Measurements from ENCODE around the gene ATP13A3. TPM values are rescaled to one million over a fixed set of nuclear protein-coding genes. Genes with fewer than 3 reads are reported as not detected.

Gene ATP13A3
- total RNA-seq, 1 experiment from 2014 or later: 78.3 TPM

DNA sequence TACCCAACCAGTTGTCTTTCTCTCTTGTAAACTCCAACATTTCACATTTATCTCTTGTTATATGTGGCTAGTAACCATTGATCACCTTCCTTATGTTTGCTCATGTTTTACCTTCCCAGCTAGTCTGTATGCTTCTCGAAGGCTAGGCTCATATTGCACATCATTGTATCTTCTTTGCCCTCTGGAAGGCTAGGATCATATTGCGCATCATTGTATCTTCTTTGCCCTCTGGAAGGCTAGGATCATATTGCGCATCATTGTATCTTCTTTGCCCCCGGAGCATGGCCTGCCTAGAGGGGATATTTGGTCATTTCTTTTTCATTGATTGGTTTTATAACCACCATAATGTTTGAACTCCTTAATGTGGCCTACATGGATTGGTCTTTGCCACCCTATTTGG lies 39.4 kb upstream of the ATP13A3 start:
- TF ChIP-seq, protein P1, sequence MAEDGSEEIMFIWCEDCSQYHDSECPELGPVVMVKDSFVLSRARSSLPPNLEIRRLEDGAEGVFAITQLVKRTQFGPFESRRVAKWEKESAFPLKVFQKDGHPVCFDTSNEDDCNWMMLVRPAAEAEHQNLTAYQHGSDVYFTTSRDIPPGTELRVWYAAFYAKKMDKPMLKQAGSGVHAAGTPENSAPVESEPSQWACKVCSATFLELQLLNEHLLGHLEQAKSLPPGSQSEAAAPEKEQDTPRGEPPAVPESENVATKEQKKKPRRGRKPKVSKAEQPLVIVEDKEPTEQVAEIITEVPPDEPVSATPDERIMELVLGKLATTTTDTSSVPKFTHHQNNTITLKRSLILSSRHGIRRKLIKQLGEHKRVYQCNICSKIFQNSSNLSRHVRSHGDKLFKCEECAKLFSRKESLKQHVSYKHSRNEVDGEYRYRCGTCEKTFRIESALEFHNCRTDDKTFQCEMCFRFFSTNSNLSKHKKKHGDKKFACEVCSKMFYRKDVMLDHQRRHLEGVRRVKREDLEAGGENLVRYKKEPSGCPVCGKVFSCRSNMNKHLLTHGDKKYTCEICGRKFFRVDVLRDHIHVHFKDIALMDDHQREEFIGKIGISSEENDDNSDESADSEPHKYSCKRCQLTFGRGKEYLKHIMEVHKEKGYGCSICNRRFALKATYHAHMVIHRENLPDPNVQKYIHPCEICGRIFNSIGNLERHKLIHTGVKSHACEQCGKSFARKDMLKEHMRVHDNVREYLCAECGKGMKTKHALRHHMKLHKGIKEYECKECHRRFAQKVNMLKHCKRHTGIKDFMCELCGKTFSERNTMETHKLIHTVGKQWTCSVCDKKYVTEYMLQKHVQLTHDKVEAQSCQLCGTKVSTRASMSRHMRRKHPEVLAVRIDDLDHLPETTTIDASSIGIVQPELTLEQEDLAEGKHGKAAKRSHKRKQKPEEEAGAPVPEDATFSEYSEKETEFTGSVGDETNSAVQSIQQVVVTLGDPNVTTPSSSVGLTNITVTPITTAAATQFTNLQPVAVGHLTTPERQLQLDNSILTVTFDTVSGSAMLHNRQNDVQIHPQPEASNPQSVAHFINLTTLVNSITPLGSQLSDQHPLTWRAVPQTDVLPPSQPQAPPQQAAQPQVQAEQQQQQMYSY (CRISPR knock-in tag; IDR thresholded peaks at IDR 0.05): no peak
- no peak for TF ChIP-seq NR1H2 (CRISPR knock-in tag; IDR thresholded peaks at IDR 0.05)
- TF ChIP-seq TEAD4 (CRISPR knock-in tag; IDR thresholded peaks at IDR 0.05): no peak
- no peak for TF ChIP-seq NFATC4 (CRISPR knock-in tag; IDR thresholded peaks at IDR 0.05)
- no peak for TF ChIP-seq KAT7 (CRISPR knock-in tag; IDR thresholded peaks at IDR 0.05; ENCODE audit: borderline replicate concordance)
- TF ChIP-seq, protein P2, sequence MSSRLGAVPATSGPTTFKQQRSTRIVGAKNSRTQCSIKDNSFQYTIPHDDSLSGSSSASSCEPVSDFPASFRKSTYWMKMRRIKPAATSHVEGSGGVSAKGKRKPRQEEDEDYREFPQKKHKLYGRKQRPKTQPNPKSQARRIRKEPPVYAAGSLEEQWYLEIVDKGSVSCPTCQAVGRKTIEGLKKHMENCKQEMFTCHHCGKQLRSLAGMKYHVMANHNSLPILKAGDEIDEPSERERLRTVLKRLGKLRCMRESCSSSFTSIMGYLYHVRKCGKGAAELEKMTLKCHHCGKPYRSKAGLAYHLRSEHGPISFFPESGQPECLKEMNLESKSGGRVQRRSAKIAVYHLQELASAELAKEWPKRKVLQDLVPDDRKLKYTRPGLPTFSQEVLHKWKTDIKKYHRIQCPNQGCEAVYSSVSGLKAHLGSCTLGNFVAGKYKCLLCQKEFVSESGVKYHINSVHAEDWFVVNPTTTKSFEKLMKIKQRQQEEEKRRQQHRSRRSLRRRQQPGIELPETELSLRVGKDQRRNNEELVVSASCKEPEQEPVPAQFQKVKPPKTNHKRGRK (CRISPR knock-in tag; IDR thresholded peaks at IDR 0.05; ENCODE audit: borderline replicate concordance): no peak
- TF ChIP-seq JUN (CRISPR knock-in tag; IDR thresholded peaks at IDR 0.05): no peak
- no peak for TF ChIP-seq TCF7 (CRISPR knock-in tag; IDR thresholded peaks at IDR 0.05; ENCODE audit: low read depth)
- POLR2A ChIA-PET: interaction anchor here (0.7 kb wide), 1 partner anchor 187 kb away, joined by 5 read pairs; no protein-coding TSS in a partner anchor
- no peak overlapping the region for H3K4me3 Mint-ChIP-seq
- no peaks in the 10 kb centered on the region for H3K36me3 Mint-ChIP-seq
- 0 out of 2 replicates have a peak, but pooled peaks cover 4% of the 10 kb centered on the region for H3K9me3 Mint-ChIP-seq
- DNase-seq (ENCODE audit: low spot score): no peak
- no peaks in the 10 kb centered on the region for H3K27me3 Mint-ChIP-seq (ENCODE audit: low read depth)
- CTCF ChIA-PET: no interaction called here
- peaks cover 2% of the 10 kb centered on the region; the same call in 1 of the 2 replicates for H3K4me1 Mint-ChIP-seq
- H3K27ac Mint-ChIP-seq: no peak overlapping the region
- no peak for ATAC-seq

GRCh38 chr3:194522579-194523046 lies 35.8 kb upstream of the ATP13A3 start:
- H3K4me3 Mint-ChIP-seq: no peak overlapping the region
- no peaks in the 10 kb centered on the region for H3K36me3 Mint-ChIP-seq
- H3K9me3 Mint-ChIP-seq: 0 out of 2 replicates have a peak, but pooled peaks cover 4% of the 10 kb centered on the region
- peaks cover 13% of the 10 kb centered on the region for H3K4me1 Mint-ChIP-seq
- H3K27me3 Mint-ChIP-seq (ENCODE audit: low read depth): no peaks in the 10 kb centered on the region
- POLR2A ChIA-PET: no interaction called here
- H3K27ac Mint-ChIP-seq: no peak overlapping the region
- CTCF ChIA-PET: interaction anchor here (0.5 to 1.5 kb wide), 3 partner anchors 8 to 51 kb away, joined by 3 to 4 read pairs (median 3); no protein-coding TSS in a partner anchor
- DNase-seq (ENCODE audit: low spot score) (no peak), ATAC-seq (no peak)
- TF ChIP-seq CREM (CRISPR knock-in tag; IDR thresholded peaks at IDR 0.05) (no peak), RELA (CRISPR knock-in tag; IDR thresholded peaks at IDR 0.05; ENCODE audit: borderline replicate concordance) (no peak), SMAD3 (CRISPR knock-in tag; IDR thresholded peaks at IDR 0.05; ENCODE audit: borderline replicate concordance) (no peak), ZNF425 (CRISPR knock-in tag; conservative IDR thresholded peaks at IDR 0.05) (no peak), ZNF219 (CRISPR knock-in tag; IDR thresholded peaks at IDR 0.05; ENCODE audit: borderline replicate concordance) (no peak), ZNF138 (CRISPR knock-in tag; conservative IDR thresholded peaks at IDR 0.05) (no peak), USF1 (CRISPR knock-in tag; IDR thresholded peaks at IDR 0.05) (no peak), PRRX2 (CRISPR knock-in tag; IDR thresholded peaks at IDR 0.05) (no peak), ZNF671 (CRISPR knock-in tag; IDR thresholded peaks at IDR 0.05) (no peak)
- TF ChIP-seq, protein P3, sequence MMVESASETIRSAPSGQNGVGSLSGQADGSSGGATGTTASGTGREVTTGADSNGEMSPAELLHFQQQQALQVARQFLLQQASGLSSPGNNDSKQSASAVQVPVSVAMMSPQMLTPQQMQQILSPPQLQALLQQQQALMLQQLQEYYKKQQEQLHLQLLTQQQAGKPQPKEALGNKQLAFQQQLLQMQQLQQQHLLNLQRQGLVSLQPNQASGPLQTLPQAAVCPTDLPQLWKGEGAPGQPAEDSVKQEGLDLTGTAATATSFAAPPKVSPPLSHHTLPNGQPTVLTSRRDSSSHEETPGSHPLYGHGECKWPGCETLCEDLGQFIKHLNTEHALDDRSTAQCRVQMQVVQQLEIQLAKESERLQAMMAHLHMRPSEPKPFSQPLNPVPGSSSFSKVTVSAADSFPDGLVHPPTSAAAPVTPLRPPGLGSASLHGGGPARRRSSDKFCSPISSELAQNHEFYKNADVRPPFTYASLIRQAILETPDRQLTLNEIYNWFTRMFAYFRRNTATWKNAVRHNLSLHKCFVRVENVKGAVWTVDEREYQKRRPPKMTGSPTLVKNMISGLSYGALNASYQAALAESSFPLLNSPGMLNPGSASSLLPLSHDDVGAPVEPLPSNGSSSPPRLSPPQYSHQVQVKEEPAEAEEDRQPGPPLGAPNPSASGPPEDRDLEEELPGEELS (CRISPR knock-in tag; IDR thresholded peaks at IDR 0.05): no peak
- TF ChIP-seq, protein P4, sequence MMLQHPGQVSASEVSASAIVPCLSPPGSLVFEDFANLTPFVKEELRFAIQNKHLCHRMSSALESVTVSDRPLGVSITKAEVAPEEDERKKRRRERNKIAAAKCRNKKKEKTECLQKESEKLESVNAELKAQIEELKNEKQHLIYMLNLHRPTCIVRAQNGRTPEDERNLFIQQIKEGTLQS (CRISPR knock-in tag; conservative IDR thresholded peaks at IDR 0.05): no peak
- TF ChIP-seq, protein P2 (CRISPR knock-in tag; IDR thresholded peaks at IDR 0.05; ENCODE audit: borderline replicate concordance): no peak

Measured in WTC11 (cell line).